Measurements from ENCODE around the gene LARP6. TPM values are rescaled to one million over a fixed set of nuclear protein-coding genes. Genes with fewer than 3 reads are reported as not detected.

Gene LARP6
- total RNA-seq, 2 donors from 2014 or later, result 20.0 to 44.2 TPM

GRCh38 chr15:70852501-70853317 lies 1.2 kb downstream of the LARP6 start:
- Histone ChIP-seq H3K9me3 (no peaks in the 10 kb centered on the region), H3K4me3 (no peak overlapping the region), H3K4me1 (peaks cover 23% of the 10 kb centered on the region), H3K27ac (peak overlapping the region in 3 of 4 donors; percentile 68 to 82 (median 76)), H3K36me3 (replicated peaks in 1 of 2; ENCODE audit: insufficient read depth in 1 of 2, low read depth in 2 of 2) (no peaks in the 10 kb centered on the region), H3K27me3 (no peaks in the 10 kb centered on the region)
- 57% methylated on average over 11 of the region's 11 CpGs for WGBS, 2 donors
- intact Hi-C loops (cut with DNase I), result no loop called here
- no peak for TF ChIP-seq POLR2A (IDR thresholded peaks at IDR 0.05)
- no peak for TF ChIP-seq CTCF (IDR thresholded peaks at IDR 0.05)
- no peak for ATAC-seq
- no peak for DNase-seq

DNA sequence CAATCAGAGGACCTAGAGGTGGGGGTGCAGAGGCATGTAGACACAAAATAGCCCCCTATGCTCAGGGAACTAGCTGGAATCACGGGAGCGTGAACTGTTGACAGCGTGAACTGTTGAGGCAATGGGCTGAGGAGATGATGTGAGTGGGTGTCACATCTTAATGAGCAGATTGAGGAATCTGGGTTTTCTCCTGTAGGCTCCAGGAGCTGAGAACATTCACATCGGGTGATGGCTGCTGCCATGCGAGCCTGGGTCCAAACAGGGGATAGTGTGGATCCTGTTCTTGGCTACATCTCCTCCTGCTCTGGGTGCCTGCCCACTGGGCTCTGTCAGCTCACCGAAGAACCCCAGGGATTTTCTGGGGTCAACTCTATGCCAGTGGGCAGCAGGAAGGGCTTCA lies 2.1 kb downstream of the LARP6 start:
- Histone ChIP-seq H3K4me3 (no peak overlapping the region), H3K9me3 (no peaks in the 10 kb centered on the region), H3K4me1 (peaks cover 19% of the 10 kb centered on the region), H3K27me3 (no peaks in the 10 kb centered on the region), H3K27ac (no peak overlapping the region), H3K36me3 (replicated peaks in 1 of 2; ENCODE audit: insufficient read depth in 1 of 2, low read depth in 2 of 2) (no peaks in the 10 kb centered on the region)
- no peak for TF ChIP-seq POLR2A (IDR thresholded peaks at IDR 0.05)
- DNase-seq (no peak), ATAC-seq (no peak)
- WGBS, 2 donors, result 91 to 99% methylated on average over 5 to 6 of the region's 6 CpGs
- intact Hi-C loops (cut with DNase I), result no loop called here

DNA sequence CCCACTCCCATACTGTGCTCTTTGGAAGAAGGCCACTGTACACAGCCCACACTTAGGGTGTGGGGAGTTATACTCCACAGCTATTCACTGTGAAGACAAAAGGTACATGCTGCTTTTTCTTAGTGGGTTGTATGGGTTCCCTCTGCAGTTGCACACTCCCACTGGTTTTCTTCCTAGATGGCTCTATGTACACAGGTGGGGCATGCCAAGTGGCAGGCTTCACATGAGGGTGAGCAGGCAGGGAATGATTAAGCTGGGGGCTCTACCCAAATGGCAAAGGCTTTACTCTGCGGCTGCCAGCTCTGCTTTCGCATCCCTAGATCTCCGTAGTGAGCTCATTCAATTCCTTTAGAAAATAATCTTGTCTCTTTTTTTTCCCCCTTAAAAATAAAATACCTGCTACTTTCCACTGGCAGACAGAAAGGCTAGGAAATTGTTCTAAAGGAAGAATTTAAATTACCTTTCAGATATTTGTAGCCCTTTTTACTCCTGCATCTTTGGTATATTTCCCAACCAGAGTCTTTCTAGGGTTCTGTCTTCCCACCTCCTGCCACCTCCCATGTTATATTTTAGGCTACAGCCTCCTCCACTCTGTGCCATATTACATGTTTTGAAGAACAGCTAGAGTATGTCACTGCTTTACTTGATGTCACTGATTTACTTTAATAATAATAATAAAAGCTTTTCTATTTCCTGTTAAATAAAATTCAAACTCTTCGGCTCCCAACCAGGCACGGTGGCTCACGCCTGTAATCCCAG lies 8.2 kb downstream of the LARP6 start:
- no peak overlapping the region for H3K27ac ChIP-seq
- H3K4me3 ChIP-seq, result no peak overlapping the region
- intact Hi-C loops (cut with DNase I), result no loop called here
- ATAC-seq (no peak), DNase-seq (no peak)
- no peaks in the 10 kb centered on the region for H3K27me3 ChIP-seq
- no peaks in the 10 kb centered on the region for H3K36me3 ChIP-seq (replicated peaks in 1 of 2; ENCODE audit: insufficient read depth in 1 of 2, low read depth in 2 of 2)
- 90 to 96% methylated on average over 6 of the region's 6 CpGs for WGBS, 2 donors
- TF ChIP-seq CTCF (IDR thresholded peaks at IDR 0.05) (no peak), POLR2A (IDR thresholded peaks at IDR 0.05) (no peak)
- H3K4me1 ChIP-seq, result no peaks in the 10 kb centered on the region
- no peaks in the 10 kb centered on the region for H3K9me3 ChIP-seq

- Histone ChIP-seq H3K4me3 (no peak overlapping the region), H3K27ac (no peak overlapping the region), H3K4me1 (peaks cover 8% of the 10 kb centered on the region), H3K27me3 (no peaks in the 10 kb centered on the region), H3K9me3 (no peaks in the 10 kb centered on the region), H3K36me3 (replicated peaks in 1 of 2; ENCODE audit: insufficient read depth in 1 of 2, low read depth in 2 of 2) (no peaks in the 10 kb centered on the region)
- 96% methylated on average over 2 of the region's 2 CpGs for WGBS, 2 donors
- ATAC-seq (no peak), DNase-seq (no peak)
- intact Hi-C loops (cut with DNase I), result no loop called here
- TF ChIP-seq POLR2A (IDR thresholded peaks at IDR 0.05), result no peak
- TF ChIP-seq CTCF (IDR thresholded peaks at IDR 0.05), result no peak
Observed at GRCh38 chr15:70837476-70837875, 16.5 kb downstream of the LARP6 start.

DNA sequence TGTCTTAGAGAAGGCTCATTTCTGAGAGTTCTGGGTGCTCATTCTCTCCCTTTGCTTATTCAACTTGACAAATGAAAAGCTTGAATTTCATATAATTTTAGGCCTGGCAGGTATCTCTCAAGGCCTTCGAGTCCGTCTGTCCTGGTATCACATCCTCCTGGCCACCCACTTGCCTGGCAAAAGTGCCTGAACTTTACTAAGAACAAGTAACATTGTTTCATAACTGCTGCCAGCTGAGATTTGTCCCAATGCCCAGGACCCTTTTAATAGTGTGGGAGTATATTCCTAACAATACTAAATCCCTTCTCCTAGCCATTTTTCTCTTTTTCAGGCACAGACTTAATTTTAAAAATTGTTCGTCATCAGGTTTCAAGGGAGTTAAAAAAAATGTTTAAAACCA lies 18.1 kb downstream of the LARP6 start:
- ATAC-seq (no peak), DNase-seq (no peak)
- Histone ChIP-seq H3K27ac (no peak overlapping the region), H3K27me3 (no peaks in the 10 kb centered on the region), H3K4me1 (peaks cover 17% of the 10 kb centered on the region), H3K9me3 (no peaks in the 10 kb centered on the region), H3K4me3 (no peak overlapping the region), H3K36me3 (replicated peaks in 1 of 2; ENCODE audit: insufficient read depth in 1 of 2, low read depth in 2 of 2) (no peaks in the 10 kb centered on the region)
- TF ChIP-seq CTCF (IDR thresholded peaks at IDR 0.05) (no peak), POLR2A (IDR thresholded peaks at IDR 0.05) (no peak)
- intact Hi-C loops (cut with DNase I), result no loop called here
- WGBS, 2 donors, result 90 to 96% methylated on average over 3 of the region's 3 CpGs

All from body of pancreas (tissue), 4 donors.